Measurements from ENCODE around the gene FAM76B. TPM values are rescaled to one million over a fixed set of nuclear protein-coding genes. Genes with fewer than 3 reads are reported as not detected.

FAM76B gene
- polyA plus RNA-seq, 2 of the 4 experiments (the other 2 are of a cell fraction), result 11.4 to 33.3 TPM

GRCh38 chr11:95802806-95803205 is 13.2 kb upstream of the FAM76B start:
- no peaks in the 10 kb centered on the region for H3K9me3 ChIP-seq
- DNase-seq (ENCODE audit: low read depth in 1 of 2, low spot score in 1 of 2) (no peak), ATAC-seq (no peak), FAIRE-seq (no peak)
- H3K27ac ChIP-seq, result no peak overlapping the region
- no peak overlapping the region for H3K4me3 ChIP-seq
- ChIA-PET CTCF (no interaction called here), POLR2A (no interaction called here)
- 89% methylated on average over 1 of the region's 1 CpG for WGBS (ENCODE audit: missing lambda C conversion rate)
- no peak overlapping the region for H3K4me2 ChIP-seq
- H3K4me1 ChIP-seq, result no peaks in the 10 kb centered on the region
- TF ChIP-seq ZC3H11A (IDR thresholded peaks at IDR 0.05), result no peak

DNA sequence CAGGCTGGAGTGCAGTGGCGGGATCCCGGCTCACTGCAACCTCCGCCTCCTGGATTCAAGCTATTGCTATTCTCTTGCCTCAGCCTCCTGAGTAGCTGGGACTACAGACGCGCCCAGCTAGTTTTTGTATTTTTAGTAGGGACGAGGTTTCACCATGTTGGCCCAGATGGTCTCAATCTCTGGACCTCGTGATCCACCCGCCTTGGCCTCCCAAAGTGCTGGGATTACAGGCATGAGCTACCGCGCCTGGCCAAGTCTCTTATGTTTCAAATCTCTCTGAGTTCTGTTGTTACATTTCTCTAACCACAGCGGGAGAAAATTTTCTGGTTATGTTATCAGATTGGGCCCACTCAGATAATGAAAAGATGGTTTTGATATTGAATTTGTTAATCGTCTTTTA is 10.9 kb upstream of the FAM76B start:
- WGBS (ENCODE audit: missing lambda C conversion rate), result 93% methylated on average over 12 of the region's 12 CpGs
- H3K4me1 ChIP-seq, result 0 out of 3 replicates have a peak, but pooled peaks cover 6% of the 10 kb centered on the region
- H3K4me3 ChIP-seq, result no peak overlapping the region
- H3K4me2 ChIP-seq, result no peak overlapping the region
- H3K9me3 ChIP-seq, result no peaks in the 10 kb centered on the region
- ChIA-PET CTCF (interaction anchor here (0.8 kb wide), 1 partner anchor 626 kb away, joined by 3 read pairs; no protein-coding TSS in a partner anchor), POLR2A (no interaction called here)
- no peak overlapping the region for H3K27ac ChIP-seq
- ATAC-seq (no peak), DNase-seq (ENCODE audit: low read depth in 1 of 2, low spot score in 1 of 2) (no peak), FAIRE-seq (no peak)
- TF ChIP-seq SREBF2 (IDR thresholded peaks at IDR 0.05) (no peak), FOXS1 (CRISPR knock-in tag; IDR thresholded peaks at IDR 0.05) (no peak), HOXB13 (CRISPR knock-in tag; IDR thresholded peaks at IDR 0.05; ENCODE audit: low read depth) (no peak), CBX8 (IDR thresholded peaks at IDR 0.05) (no peak), NPAS2 (CRISPR knock-in tag; IDR thresholded peaks at IDR 0.05; ENCODE audit: borderline replicate concordance) (no peak), MAFK (IDR thresholded peaks at IDR 0.05; ENCODE audit: partially characterized antibody) (no peak), HEYL (CRISPR knock-in tag; IDR thresholded peaks at IDR 0.05) (no peak), E2F6 (IDR thresholded peaks at IDR 0.05; ENCODE audit: borderline replicate concordance, low read depth) (no peak)
- TF ChIP-seq, protein P1, sequence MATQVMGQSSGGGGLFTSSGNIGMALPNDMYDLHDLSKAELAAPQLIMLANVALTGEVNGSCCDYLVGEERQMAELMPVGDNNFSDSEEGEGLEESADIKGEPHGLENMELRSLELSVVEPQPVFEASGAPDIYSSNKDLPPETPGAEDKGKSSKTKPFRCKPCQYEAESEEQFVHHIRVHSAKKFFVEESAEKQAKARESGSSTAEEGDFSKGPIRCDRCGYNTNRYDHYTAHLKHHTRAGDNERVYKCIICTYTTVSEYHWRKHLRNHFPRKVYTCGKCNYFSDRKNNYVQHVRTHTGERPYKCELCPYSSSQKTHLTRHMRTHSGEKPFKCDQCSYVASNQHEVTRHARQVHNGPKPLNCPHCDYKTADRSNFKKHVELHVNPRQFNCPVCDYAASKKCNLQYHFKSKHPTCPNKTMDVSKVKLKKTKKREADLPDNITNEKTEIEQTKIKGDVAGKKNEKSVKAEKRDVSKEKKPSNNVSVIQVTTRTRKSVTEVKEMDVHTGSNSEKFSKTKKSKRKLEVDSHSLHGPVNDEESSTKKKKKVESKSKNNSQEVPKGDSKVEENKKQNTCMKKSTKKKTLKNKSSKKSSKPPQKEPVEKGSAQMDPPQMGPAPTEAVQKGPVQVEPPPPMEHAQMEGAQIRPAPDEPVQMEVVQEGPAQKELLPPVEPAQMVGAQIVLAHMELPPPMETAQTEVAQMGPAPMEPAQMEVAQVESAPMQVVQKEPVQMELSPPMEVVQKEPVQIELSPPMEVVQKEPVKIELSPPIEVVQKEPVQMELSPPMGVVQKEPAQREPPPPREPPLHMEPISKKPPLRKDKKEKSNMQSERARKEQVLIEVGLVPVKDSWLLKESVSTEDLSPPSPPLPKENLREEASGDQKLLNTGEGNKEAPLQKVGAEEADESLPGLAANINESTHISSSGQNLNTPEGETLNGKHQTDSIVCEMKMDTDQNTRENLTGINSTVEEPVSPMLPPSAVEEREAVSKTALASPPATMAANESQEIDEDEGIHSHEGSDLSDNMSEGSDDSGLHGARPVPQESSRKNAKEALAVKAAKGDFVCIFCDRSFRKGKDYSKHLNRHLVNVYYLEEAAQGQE (IDR thresholded peaks at IDR 0.05), result no peak

- CTCF ChIA-PET, result no interaction called here
- no peak overlapping the region for H3K4me2 ChIP-seq
- TF ChIP-seq POLR2A (IDR thresholded peaks at IDR 0.05; ENCODE audit: low read length), result no peak
- TF ChIP-seq FOSB (CRISPR knock-in tag; IDR thresholded peaks at IDR 0.05), result no peak
- TF ChIP-seq MAFK (IDR thresholded peaks at IDR 0.05; ENCODE audit: partially characterized antibody), result no peak
- TF ChIP-seq HOXB13 (CRISPR knock-in tag; IDR thresholded peaks at IDR 0.05; ENCODE audit: low read depth), result no peak
- 0 out of 3 replicates have a peak, but pooled peaks cover 6% of the 10 kb centered on the region for H3K4me1 ChIP-seq
- no peak for ATAC-seq
- no peak for DNase-seq (ENCODE audit: low read depth in 1 of 2, low spot score in 1 of 2)
- no peak for FAIRE-seq
- no peak overlapping the region for H3K27ac ChIP-seq
- WGBS (ENCODE audit: missing lambda C conversion rate), result 96% methylated on average over 1 of the region's 1 CpG
- no peak overlapping the region for H3K4me3 ChIP-seq
- POLR2A ChIA-PET, result no interaction called here
- H3K9me3 ChIP-seq, result no peaks in the 10 kb centered on the region
Measured at GRCh38 chr11:95799546-95799945, 10.0 kb upstream of the FAM76B start.

DNA sequence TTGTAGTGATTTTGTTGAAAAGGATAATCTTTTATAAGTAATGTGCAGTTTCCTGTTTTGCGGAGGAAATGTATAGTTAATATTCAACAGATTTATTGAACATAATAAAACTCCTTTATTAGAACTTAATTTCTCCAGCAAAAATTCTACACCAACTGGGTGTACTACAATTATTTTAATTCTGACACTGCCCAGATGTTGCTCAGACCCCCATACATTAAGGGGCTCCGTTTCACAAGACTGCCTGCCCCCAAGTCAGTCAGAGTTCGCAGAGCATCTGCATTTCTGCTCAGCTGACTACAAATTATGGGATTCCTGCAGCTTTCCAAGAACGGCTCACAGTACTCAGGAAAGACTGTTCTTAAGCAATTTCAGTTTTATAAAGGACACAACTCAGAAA is 6.9 kb upstream of the FAM76B start:
- ChIA-PET POLR2A (no interaction called here), CTCF (interaction anchor here (1.0 kb wide), 1 partner anchor 629 kb away, joined by 3 read pairs; no protein-coding TSS in a partner anchor)
- no peak overlapping the region for H3K4me2 ChIP-seq
- peaks cover 13% of the 10 kb centered on the region; the same call in 2 of the 3 replicates for H3K4me1 ChIP-seq
- H3K9me3 ChIP-seq, result no peaks in the 10 kb centered on the region
- no peak overlapping the region for H3K4me3 ChIP-seq
- FAIRE-seq (no peak), ATAC-seq (no peak), DNase-seq (ENCODE audit: low read depth in 1 of 2, low spot score in 1 of 2) (no peak)
- TF ChIP-seq HEYL (CRISPR knock-in tag; IDR thresholded peaks at IDR 0.05) (no peak), NFE2L2 (conservative IDR thresholded peaks at IDR 0.05; ENCODE audit: low read length) (no peak), HOXA7 (CRISPR knock-in tag; IDR thresholded peaks at IDR 0.05) (no peak), TFCP2L1 (CRISPR knock-in tag; IDR thresholded peaks at IDR 0.05) (no peak), NR3C1 (IDR thresholded peaks at IDR 0.05) (no peak), CBX8 (IDR thresholded peaks at IDR 0.05) (no peak), MYC (IDR thresholded peaks at IDR 0.05; ENCODE audit: borderline replicate concordance, low read length) (no peak), RARB (CRISPR knock-in tag; IDR thresholded peaks at IDR 0.05) (no peak), KDM1A (IDR thresholded peaks at IDR 0.05; ENCODE audit: low read depth) (no peak)
- TF ChIP-seq, protein P2, sequence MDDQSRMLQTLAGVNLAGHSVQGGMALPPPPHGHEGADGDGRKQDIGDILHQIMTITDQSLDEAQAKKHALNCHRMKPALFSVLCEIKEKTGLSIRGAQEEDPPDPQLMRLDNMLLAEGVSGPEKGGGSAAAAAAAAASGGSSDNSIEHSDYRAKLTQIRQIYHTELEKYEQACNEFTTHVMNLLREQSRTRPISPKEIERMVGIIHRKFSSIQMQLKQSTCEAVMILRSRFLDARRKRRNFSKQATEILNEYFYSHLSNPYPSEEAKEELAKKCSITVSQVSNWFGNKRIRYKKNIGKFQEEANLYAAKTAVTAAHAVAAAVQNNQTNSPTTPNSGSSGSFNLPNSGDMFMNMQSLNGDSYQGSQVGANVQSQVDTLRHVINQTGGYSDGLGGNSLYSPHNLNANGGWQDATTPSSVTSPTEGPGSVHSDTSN (IDR thresholded peaks at IDR 0.05), result no peak
- H3K27ac ChIP-seq, result no peak overlapping the region
- WGBS (ENCODE audit: missing lambda C conversion rate), result 87% methylated on average over 4 of the region's 4 CpGs
